Hematopoietic multipotent progenitor cell treated with erythropoietin and hydrocortisone succinate and interleukin-3 and kit ligand, for 15 days (in vitro differentiated cells): Measurements from ENCODE around the gene SLC7A4.

ENCODE experiments used
- DNase-seq: peaks from one replicate; pipeline ENCODE4 v3.0.0-alpha.2; 2015; ENCODE audit warnings: low spot score

Gene SLC7A4

DNA sequence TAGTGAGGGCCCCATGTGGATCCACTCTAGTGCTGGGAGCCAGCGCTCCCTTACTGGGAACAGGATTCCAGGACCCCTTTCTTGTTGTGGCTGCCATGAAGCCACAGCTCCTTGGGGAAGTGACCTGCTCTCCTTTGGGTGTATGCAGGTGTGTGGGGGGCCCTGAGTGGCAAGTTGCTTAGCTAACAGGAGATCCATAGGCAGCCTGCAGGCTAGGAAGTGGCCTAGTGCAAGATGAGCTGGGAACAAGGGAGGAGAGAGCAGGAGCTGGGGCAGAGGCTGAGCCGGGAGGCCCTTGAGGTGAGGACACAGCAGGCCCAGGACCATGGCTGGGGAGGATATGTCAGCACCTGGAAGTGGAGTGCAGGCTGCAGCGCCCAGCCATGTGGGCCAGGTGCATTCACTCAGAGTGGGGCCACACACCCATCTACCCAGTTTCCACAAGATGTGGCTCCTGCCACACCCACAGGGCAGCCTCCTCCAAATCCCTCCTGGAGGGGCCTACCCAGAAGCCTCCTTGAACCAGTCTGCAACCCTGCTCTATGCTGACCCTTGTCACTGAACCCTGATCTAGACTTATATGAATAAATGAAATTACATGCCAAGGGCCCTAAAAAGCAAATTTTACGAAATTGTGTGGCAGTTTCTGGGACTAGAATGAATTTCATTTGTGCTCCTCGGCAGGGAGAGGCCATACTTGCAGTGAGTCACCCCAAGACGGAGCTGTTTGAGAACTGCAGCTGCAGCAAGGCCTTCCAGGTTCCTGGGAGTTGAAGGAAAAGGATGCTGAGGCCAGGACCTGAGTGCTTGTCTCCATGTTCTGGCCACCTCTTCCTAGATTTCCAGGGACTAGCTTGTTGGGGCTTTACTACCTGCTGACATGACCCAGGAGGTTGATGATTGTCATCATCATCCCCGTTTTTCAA is 33.7 kb downstream of the SLC7A4 start:
- no peak for DNase-seq

DNA sequence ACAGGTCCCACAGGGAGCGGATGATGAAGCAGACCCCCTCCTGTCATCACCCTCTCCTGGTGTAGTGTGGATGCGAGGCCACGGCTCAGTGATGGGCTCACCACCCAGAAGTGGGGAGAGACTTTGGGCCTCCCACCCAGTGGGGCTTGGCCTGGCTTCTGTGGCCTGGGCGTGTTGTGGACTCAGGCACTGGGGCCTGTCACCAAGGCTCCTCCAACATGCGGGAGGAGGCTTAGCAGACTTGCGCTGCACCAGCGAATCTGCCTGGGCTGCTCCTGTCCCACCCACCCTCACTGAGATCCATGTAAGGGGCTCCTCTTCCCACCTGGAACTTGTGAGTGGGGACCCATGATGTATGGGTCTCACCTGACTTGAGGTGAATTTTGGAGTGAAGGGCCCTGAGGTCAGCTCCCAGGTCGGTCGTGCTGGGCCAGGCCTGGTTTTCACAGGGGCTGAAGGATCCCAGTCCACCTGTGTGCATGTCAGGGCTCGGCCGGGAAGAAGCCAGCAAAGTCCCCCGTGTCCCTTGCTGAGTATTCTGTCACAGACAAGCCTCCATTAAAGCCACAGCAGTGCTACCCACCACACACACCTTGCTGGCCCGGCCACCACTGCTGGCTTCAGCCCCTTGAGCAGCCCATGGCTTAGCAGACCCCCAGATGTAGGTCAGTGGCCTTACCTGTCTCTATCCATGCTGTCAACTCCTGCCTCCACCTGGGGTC is 34.7 kb downstream of the SLC7A4 start:
- DNase-seq, result no peak

DNA sequence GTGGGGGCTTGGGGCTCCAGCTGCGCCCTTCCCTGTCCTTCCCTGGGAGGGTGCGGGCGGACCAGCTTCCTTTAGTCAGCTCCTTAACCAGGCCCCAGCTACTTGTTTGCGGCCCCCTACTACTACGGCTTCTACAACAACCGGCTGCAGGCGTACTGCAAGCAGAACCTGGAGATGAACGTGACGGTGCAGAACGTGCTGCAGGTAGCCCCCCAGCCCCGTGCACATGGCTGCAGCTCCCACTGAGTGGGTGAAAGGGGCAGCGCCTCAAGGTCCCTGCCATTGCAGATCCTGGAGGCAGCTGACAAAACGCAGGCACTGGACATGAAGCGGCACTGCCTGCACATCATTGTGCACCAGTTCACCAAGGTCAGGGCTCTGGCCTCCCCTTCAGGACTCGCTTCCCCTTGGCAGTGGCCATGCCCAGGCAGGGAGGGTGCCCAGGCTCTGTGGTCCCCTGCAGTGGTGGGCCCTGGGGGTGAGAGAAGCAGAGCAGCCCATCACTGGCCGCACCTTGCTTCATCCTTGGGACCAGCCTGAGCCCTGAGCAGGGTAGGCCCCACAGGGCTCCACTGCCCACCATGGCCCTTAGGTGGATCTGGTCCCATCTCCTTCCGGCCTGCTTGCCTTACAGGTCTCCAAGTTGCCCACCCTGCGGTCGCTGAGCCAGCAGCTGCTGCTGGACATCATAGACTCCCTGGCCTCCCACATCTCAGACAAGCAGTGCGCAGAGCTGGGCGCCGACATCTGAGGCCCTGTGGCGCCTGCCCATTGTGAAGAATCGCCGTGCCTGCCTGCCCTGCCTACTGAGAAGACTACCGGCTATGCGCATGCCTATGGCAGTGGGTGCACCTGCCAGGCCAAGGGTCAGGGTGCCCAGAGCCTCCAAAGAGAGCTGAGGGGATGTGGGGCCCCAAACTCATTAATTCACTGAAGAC is 35.5 kb downstream of the SLC7A4 start:
- no peak for DNase-seq

DNA sequence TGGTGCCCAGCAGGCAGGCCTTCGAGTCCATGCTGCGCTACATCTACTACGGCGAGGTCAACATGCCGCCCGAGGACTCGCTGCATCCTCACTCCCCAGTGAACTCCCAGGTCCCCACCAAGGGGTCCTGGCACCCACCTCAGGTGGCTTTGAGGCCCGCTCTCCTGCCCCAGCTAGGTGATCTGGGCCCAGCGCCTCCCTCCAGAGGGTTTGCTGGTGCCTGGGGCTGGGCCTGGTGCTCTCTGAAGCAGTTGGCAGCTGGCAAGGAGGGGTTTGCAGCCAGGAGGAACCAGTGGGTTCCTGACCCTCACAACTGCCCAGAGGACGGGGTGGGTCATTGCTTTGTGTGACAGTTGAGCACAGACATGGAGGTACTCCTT is 36.3 kb downstream of the SLC7A4 start:
- DNase-seq, result no peak

DNA sequence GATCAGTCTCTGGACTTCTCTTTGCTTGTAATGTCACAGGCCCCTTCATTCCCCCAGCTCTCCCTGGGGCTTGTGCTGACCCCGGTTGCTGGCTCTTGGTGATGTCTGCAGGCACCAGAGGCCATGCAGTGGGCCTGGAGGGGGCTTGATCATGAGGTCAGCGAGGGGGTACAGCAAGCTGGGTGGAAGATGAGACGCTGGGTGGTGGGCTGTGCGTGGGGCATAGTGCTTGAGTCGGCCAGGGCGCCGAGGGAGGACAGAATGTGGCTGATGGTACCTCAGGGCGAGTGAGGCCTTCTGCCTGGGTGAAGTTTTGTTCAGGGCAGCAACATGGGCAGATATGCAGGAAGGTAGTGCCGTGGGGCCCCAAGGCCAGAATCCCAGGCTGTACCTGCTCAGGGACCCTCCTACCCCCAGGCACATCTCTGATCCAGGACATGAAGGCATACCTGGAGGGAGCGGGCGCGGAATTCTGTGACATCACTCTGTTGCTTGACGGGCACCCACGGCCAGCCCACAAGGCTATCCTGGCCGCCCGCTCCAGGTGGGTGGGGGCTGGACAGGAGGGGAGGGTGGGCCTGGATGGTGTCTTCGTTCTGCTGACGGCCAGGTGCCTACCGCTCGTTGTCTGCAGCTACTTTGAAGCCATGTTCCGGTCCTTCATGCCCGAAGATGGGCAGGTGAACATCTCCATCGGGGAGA is 36.9 kb downstream of the SLC7A4 start:
- DNase-seq, result no peak

DNA sequence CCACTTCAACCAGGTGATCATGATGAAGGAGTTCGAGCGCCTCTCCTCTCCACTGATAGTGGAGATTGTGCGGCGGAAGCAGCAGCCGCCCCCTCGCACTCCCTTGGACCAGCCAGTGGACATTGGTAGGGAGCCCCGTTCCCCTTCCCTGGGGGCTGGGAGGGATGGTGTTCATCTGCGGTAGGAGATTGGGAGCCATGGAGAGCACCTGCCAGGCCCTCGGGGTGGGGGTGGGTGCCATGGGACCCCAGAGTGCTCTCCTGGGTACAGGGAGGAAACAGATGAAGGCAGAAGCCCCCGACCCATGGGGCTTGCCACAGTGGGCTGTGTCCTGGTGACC is 37.5 kb downstream of the SLC7A4 start:
- DNase-seq, result no peak

DNA sequence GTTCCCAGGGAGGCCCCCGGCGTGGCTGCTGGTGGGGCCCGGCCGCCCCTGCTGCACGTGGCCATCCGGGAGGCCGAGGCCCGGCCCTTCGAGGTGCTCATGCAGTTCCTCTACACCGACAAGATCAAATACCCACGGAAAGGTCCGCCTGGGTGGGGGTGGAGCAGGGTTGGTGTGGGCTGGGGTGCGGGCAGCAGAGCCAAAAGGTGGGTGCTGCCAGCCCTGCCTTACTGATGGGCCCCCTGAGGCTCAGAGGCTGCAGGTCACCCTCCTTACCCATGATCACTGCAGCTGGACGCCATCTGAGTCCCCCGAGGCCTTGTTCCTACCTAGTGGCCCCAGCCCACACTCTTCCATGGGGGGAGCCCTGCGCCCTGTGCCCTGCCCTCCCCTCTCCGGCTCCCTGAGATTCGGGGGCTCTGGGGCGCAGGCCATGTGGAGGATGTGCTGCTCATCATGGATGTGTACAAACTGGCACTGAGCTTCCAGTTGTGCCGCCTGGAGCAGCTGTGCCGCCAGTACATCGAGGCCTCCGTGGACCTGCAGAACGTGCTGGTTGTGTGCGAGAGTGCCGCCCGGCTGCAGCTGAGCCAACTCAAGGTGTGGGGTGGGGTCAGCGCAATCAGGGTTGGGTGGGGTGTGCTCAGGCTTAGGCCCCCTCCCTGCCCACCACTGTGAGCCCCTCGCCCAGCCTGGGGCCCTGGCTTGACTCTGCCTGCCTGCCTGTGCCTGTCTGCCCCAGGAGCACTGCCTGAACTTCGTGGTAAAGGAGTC is 38.0 kb downstream of the SLC7A4 start:
- no peak for DNase-seq

DNA sequence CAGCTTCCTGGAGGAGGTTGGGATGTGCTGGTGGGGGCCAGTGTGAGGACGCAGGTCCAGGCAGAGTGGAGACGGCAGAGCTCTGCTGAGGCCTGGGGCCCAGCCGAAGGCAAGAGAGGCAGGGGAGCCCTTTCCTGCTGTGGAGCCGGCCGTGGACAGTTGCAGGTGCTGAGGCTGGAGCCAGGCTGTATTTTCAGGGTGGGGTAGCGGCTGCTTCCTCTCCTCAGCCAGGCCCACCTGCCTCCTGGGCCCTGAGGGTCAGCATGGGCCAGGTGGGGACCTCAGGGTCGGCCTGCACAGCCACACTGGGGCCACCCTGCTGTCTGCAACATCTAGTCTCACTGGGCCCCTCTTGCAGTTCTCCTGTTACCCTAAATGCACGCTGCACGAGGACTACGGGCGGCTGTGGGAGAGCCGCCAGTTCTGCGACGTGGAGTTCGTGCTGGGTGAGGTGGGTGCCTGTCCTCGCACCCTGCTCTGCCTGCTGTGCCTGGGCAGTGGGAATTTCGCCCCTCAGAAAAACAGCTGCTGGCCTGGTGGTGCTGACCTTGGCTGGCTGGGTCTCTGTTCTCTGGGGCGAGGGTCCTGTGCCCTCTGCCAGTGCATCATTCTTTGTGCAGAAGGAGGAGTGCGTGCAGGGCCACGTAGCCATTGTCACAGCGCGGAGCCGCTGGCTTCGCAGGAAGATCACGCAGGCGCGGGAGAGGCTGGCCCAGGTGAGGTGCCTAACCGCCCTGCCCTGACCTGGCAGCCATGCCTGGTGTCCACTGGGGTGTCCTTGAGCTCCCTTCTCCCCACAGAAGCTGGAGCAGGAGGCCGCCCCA is 38.8 kb downstream of the SLC7A4 start:
- DNase-seq, result no peak

DNA sequence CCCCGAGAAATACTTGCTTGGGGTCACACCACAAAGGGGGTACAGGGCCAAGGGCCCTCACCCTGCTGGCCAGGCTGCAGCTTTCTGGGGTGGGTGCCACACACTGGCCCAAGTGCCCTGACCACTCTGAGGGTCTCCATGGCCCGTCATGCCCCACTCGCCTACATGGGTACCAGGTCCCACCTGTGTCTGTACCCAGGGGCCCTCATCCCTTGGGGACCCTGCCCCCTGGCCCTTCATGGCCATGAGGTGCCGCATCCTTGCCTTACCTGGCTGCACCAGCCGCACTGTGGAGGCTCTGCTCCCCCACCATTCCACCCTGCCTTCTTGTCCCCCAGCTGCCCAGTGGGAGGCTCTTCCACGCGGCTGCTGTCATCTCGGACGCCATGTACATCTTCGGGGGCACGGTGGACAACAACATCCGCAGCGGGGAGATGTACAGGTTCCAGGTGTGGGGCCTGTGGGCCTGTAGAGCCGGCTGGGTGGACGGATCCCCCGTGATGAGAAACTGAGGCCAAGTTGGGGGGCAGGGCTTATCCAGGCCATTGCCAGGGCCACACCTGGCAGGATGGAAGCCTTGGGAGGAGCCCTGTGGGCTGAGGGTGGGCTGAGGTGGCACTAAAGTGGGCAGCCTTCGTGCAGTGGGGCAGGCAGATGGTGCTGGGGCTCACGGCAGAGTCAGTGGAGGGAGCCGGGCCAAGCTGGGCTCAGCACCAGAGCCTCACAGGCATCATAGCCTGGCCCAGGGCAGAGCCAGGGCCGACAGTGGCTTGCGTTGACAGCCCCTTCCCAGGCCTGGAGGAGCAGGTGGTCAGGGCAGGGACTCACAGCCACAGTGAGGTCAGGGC is 39.7 kb downstream of the SLC7A4 start:
- no peak for DNase-seq

DNA sequence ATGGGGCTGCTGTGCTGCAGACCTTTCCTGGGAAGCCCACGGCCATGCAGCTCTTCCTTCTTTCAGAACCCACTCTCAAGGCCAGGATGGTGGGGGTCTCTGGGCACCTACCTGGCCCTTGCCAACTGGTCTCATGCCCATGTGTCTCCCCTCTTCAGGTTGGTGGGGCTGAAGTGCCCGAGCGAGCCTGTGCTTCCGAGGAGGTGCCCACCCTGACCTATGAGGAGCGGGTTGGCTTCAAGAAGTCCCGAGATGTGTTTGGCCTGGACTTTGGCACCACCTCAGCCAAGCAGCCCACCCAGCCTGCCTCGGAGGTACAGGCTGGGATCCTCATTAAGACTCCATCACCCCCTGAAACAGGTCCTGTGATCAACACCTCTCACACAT is 40.3 kb downstream of the SLC7A4 start:
- DNase-seq, result no peak

DNA sequence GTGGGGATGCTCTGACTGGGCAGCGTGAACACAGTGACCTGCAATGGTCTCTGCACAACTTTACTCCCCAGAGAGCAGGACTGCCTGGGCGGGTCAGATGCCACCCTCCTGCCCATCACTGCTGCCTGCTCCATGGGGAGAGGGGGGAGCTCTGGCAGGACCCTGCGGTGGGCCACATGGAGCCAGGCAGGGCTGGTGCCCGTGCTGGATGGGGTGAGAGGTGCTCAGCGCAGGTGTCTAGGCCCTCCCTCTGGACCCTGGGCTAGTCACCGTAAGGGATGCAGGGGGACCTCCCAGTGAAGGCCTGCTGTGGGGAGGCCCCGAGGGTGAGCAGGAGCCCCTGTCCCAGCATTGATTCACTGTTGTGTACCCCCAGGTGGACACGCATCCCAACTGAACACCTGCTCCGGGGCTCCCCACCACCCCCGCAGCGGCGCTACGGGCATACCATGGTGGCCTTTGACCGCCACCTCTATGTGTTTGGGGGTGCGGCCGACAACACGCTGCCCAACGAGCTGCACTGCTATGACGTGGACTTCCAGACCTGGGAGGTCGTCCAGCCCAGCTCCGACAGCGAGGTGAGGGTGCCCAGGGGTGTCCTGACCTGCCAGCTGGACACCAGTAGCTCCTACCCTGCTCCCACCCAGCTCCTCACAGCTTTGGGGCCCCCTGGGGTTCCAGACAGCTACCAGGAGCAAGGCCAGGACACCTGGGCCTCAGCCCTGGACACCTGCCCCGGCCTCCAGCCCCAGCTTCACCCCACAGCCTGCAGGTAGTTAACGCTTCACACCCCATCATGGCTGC is 40.9 kb downstream of the SLC7A4 start:
- no peak for DNase-seq

DNA sequence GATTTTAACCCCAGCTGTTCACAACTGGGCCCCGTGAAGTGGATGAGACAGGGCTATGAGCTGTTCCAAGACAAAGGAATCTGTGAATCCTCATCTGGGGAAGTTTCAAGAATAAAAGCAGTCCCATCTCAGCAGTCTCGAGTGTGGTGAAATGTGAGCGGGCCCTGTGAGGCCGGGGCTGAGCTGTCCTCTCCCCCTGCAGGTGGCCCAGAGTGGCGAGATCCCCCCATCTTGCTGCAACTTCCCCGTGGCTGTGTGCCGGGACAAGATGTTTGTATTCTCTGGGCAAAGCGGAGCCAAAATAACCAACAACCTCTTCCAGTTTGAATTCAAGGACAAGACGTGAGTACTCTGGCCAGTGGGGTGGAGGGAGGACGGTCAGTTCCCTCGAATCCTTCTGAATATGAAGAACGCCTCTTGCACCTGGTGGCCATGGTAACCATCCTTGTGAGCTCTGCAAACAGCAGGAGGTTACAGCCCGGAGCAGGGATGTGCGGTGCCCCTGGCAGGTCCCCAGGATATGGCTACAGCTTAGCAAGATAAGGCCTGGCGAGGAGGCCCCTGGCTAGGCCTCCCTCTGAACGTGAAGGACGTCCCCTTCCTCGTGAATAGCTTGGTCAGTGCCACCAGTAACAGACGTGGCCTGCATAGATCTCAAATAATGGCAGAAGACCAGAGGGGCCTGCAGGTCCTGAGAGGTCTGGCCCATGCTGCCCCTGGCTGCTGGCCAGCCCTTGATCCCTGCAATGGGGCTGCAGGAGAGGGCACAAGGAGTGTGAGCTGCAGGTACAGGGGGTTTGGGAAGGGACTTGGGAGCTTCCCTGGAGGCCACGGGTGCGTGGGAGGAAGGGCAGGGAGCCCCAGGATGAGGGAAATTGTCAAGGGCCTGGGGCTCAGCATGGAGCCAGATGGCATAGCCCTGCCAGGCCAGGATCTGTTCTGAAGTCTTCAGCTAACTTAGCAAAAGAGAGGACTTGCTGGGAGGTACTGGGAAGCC is 41.9 kb downstream of the SLC7A4 start:
- DNase-seq, result no peak

DNA sequence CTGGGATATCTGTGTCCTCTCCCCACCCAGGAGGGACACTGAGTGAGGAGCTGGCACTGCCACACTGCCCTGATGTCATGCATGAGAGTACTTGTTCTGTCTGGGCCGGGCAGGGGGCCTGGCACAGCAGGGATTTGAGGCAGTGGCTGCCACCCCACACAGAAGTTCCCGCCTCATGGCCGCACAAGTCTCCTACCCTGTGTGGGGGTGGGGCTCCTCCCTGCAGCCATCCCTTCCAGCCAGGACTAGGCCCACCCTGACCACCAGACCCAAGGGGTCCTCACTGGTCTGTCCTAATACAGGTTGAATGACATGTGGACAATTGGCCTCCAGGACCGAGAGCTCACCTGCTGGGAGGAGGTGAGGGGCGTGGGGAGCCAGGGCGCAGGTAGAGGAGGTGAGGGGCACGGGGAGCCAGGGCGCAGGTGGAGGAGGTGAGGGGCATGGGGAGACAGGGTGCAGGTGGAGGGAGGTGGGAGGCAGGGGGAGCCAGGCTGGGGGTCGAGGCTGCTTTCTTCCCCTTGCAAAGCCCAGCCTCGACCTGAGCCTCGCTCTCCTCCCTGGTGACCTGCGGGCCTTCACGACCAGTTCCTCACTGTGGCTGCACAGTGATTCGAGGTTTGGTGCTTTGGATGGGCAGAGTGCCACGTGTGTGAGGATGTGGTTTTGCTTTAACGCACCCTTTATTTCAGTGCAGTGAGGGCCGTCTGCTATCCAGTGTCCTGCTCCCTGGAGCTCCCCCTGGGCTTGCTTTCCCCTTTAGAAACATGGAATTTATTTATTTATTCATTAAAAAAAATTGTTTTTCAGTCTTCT is 42.8 kb downstream of the SLC7A4 start:
- DNase-seq, result no peak

DNA sequence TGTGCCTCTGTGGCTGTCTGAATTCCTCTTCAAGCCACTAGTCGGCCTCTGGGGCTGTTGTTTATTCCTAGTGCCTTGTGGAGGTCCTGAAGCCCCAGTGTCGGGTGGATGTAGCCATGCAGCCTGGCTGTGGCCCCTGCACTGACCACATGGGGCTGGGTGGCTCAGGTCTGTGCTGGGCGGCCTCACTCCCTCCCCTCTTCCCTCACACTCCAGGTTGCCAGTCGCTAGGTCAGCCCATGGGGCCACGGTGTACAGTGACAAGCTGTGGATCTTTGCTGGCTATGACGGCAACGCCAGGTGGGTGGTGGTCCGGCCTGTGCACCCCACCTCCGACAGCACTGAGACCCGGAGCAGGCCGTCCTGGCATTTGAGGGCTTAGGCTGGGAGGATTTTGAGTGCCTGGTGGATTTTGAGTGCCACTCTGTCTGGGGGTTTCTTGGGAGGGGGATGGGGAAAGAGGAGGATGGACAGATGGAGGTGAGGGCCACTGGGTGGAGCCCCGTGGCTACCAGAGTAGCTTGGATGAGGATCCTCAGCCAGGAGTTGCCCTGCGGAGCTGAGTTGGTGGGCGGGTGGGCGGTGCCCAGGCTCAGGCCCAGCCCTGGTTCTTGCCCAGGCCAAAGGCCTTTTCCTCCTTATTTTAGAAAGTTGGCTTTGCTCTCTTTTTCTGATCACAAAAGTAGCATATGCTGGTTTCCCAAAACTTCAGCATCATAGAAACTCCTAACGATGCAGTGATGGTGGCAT is 43.6 kb downstream of the SLC7A4 start:
- DNase-seq, result no peak

DNA sequence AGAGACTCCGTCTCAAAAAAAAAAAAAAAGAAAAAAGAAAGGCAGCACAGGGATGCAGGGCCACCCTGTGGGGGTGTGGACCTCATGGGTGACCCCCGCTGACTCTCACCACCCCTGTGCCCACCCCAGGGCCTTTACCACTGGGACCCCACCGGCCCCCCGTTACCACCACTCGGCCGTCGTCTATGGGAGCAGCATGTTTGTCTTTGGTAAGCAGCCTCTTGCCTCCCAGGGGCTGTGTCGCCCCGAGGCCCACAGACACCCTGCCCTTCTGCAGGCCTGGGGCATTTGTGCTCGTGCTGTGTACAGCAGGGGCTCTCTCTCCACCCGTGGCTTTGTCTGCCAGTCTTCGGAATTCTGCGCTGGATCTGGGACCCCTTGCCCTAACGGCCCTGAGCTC is 45.0 kb downstream of the SLC7A4 start:
- no peak for DNase-seq

DNA sequence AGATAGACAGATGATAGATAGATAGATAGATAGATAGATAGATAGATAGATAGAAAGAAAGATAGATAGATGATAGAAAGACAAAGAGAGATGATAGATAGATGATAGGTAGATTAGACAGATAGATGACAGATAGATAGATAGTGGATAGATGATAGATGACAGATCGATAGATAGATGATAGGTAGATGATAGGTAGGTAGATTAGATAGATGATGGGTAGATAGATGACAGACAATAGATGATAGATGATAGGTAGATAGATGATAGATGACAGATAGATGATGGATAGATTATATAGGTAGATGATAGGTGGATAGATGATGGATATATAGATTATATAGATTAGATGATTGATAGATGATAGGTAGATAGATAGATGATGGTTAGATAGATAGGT is 46.0 kb downstream of the SLC7A4 start:
- no peak for DNase-seq
